HTERT RPE-1 (cell line): ENCODE data around the gene SLC10A7.

Source experiments
- in situ Hi-C: fragments of 300-500 bp; cut with MboI; formaldehyde crosslinking; loops from 4 replicates; pipeline ENCODE4 v1.14.3; 2020; ENCODE audit warnings: low sequenced_read_pairs

SLC10A7 gene

GRCh38 chr4:146495269-146495668 is 26.5 kb downstream of the SLC10A7 start:
- in situ Hi-C loops, result no loop called here

GRCh38 chr4:146494143-146494542 is 27.6 kb downstream of the SLC10A7 start:
- in situ Hi-C loops, result no loop called here

- in situ Hi-C loops, result no loop called here
These were observed 31.6 kb downstream of the SLC10A7 start for GRCh38 chr4:146490106-146490505.

GRCh38 chr4:146488495-146489174 is 33.1 kb downstream of the SLC10A7 start:
- in situ Hi-C loops, result no loop called here

- in situ Hi-C loops, result no loop called here
These were observed 35.2 kb downstream of the SLC10A7 start for GRCh38 chr4:146486565-146486964.

GRCh38 chr4:146485968-146486367 is 35.8 kb downstream of the SLC10A7 start:
- in situ Hi-C loops, result no loop called here

- in situ Hi-C loops, result no loop called here
These were observed 39.0 kb downstream of the SLC10A7 start for GRCh38 chr4:146482788-146483187.

GRCh38 chr4:146481246-146481645 is 40.5 kb downstream of the SLC10A7 start:
- in situ Hi-C loops, result no loop called here

- in situ Hi-C loops, result no loop called here
These were observed 43.7 kb downstream of the SLC10A7 start for GRCh38 chr4:146478009-146478408.

- in situ Hi-C loops, result no loop called here
These were observed 44.7 kb downstream of the SLC10A7 start for GRCh38 chr4:146477054-146477453.

GRCh38 chr4:146472404-146472803 is 49.3 kb downstream of the SLC10A7 start:
- in situ Hi-C loops, result no loop called here

- in situ Hi-C loops, result no loop called here
These were observed 51.1 kb downstream of the SLC10A7 start for GRCh38 chr4:146470604-146471003.

- in situ Hi-C loops, result no loop called here
These were observed 52.7 kb downstream of the SLC10A7 start for GRCh38 chr4:146469022-146469421.

GRCh38 chr4:146465628-146466027 is 56.1 kb downstream of the SLC10A7 start:
- in situ Hi-C loops, result no loop called here

GRCh38 chr4:146462251-146462650 is 59.5 kb downstream of the SLC10A7 start:
- in situ Hi-C loops, result no loop called here

- in situ Hi-C loops, result no loop called here
These were observed 63.1 kb downstream of the SLC10A7 start for GRCh38 chr4:146458594-146458993.

GRCh38 chr4:146456681-146457080 is 65.1 kb downstream of the SLC10A7 start:
- in situ Hi-C loops, result no loop called here

GRCh38 chr4:146453181-146453807 is 68.4 kb downstream of the SLC10A7 start:
- in situ Hi-C loops, result no loop called here

GRCh38 chr4:146450524-146450923 is 71.2 kb downstream of the SLC10A7 start:
- in situ Hi-C loops, result no loop called here

- in situ Hi-C loops, result no loop called here
These were observed 75.2 kb downstream of the SLC10A7 start for GRCh38 chr4:146446555-146446954.

- in situ Hi-C loops, result no loop called here
These were observed 76.3 kb downstream of the SLC10A7 start for GRCh38 chr4:146445198-146446150.

GRCh38 chr4:146443525-146443924 is 78.2 kb downstream of the SLC10A7 start:
- in situ Hi-C loops, result no loop called here
